HG02943 (cell line): ENCODE results near the gene HEXD.

ENCODE experiments used
- ATAC-seq: cut with Tn5 transposase; IDR thresholded peaks from one replicate; pipeline ENCODE4 v1.9.1; 2021; ENCODE audit warnings: mild to moderate bottlenecking, low read depth, moderate library complexity; ENCODE audit not compliant: unreplicated experiment

The HEXD gene

GRCh38 chr17:82438401-82439193, 20.4 kb downstream of the HEXD start:
- no peak for ATAC-seq

DNA sequence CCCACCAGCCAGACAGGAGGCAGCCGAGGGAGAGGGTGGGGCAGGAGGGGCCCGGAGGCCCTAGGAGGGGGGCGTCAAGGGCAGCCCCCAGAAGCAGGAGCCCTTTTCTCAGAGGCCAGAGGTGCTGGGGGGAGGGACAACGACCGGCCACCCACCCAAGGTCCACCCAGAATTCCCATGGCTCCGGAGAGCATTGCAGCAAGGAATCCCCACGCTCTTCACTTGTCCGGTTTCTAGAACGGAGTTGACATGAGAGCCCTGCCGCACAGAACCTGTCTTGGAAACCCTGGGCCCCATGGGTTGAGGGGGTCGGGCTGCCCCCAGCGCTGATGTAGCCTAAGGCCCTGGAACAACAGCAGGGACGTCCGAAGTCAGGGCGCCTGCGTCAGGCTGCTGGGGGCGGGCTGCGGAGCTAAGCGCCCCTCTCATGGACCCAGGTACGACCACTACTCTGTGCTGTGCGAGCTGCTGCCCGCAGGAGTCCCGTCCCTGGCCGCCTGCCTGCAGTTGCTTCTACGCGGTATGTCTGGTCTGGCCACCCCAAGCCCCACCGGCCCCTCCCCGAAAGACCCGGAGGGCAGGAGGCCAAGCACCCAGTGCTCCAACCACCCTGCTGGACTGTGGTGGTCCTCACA, 21.2 kb downstream of the HEXD start:
- no peak for ATAC-seq

DNA sequence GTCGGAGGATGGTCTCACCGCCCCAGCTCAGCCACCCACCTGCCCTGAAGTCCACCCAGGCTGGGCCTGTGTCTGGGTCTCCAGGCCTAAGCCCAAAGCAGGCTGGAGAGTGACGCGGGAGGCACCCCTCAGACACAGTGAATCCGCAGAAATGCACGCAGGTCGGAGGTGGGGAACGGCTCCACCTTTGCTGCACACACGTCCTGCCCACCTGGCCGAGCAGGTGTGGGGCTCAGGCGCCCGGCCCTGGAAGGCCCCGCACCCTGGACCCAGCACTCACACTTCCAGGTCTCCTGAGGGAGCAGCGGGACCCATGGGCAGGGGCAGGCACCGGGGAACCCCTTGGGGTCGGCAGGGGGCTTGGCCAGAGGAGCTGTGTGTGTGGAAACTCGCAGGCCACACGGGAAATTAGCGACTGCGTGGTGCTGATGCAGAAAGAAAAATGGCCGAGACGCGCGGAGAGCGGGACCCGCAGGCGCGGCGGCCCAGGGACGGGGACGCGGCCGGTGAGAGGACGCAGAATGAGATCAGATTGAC, 21.8 kb downstream of the HEXD start:
- ATAC-seq, result no peak

DNA sequence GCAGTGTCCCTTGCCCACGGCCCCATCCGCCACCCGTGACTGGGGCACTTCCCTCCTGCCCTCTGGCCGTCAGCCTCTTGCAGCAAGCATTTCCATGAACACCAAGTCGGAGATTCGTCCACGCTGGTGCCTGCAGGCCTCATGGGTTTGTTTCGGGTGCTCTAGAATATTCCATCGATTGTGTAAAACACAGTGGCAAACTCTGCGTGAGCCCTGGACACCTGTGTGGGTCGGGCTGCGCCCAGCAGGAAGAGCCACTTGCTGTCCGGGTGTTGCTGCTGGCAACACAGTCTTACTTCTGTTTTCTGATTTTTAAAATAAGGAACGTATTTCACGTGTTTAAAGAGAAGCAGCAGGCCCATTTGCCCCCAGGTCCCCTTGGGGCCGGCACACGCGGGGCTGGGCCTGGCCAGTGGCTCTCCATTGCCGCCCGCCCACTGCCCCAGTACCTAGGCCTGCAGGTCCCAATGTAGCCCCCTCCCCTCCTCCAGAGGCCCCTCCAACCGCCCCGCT, 22.4 kb downstream of the HEXD start:
- no peak for ATAC-seq

DNA sequence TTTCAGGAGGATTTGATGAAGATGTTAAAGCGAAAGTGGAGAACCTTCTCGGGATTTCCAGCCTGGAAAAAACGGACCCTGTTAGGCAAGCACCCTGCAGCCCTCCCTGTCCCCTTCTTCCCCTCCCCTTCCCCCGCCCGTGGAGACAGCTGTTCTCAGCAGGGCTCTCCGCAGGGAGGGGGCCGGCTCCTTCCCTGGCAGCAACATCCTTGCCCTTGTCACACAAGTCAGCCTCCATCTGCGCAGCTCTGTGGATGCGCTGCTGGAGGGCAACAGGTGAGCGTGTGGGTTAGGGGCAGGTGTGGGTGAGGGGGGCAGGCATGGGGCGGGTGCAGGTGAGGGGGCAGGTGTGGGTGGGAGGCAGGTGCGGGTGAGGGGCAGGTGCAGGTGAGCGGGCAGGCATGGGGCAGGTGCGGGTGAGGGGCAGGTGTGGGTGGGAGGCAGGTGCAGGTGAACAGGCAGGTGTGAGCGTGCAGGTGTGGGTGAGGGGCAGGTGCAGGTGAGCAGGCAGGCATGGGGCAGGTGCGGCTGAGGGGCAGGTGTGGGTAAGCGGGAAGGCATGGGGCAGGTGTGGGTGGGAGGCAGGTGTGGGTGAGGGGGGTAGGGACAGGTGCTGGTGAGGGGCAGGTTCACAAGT, 23.0 kb downstream of the HEXD start:
- no peak for ATAC-seq

DNA sequence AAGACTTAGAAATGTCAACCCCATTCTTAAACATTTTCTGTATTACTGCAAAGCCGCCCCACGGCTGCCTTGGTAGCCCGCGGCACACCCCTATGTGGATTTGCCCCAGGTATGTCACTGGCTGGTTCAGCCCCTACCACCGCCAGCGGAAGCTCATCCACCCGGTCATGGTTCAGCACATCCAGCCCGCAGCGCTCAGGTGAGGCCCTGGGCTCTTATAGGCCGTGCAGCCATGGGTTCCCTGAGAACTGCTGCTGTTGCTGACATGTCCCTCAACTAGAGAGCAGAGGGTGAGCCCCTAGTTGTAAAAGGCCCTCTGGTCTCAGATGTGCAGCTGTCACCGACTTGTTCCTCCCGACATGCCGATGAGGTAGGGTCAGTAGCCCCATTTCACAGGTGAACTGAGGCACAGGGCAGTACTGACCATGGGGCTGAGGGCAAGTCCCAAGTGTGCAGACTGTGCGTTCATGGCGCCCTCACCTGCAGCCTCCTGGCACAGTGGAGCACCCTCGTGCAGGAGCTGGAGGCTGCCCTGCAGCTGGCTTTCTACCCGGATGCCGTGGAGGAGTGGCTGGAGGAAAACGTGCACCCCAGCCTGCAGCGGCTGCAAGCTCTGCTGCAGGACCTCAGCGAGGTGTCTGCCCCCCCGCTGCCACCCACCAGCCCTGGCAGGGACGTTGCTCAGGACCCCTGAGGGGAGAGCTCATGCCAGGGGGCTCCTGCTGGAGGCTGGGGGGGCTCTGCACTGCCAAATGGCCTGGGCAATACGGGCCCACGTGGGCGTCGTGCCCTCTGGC, 23.7 kb downstream of the HEXD start:
- no peak for ATAC-seq

DNA sequence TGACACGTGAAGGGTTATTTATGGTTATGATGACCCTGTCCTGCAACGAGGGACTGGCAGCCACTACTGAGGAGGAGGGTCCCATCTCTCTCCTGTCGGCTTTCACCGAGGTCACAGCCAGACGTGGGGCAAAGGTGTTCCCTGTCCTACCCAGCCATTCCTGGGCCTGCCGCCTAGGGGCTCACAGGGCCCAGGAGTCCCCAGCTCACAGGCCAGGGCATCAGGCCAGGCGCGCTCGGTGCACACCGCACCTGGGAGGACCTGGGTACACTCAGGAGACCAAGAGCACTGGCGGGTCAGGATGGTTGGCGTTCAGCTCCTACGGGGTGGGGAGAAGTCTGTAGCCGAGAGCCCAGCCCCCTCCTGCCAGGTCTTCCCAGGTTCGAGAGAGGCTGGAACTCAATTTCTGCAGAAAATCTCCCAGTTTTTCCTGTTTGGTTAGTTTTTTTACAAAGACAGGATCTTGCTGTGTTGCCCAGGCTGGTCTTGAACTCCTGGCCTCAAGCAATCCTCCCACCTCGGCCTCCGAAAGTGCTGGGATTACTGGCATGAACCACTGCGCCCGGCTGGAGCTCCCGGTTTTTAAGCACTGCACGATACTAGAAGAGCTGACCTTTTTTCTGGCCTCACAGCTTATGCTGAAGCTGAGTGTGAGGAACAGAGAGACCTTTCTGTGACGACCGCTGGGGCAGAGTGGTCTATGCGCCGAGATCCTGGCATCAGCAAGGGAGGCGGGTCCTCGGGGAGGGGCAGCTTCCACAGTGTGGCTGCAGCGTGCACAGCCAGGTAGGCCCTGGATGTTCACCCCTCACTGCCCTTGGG, 24.7 kb downstream of the HEXD start:
- ATAC-seq, result no peak

- no peak for ATAC-seq
Observed at GRCh38 chr17:82443465-82444283, 25.5 kb downstream of the HEXD start.

GRCh38 chr17:82444284-82444893, 26.2 kb downstream of the HEXD start:
- ATAC-seq, result no peak

GRCh38 chr17:82444941-82445521, 26.9 kb downstream of the HEXD start:
- no peak for ATAC-seq

- ATAC-seq, result no peak
Observed at GRCh38 chr17:82445542-82445941, 27.4 kb downstream of the HEXD start.

DNA sequence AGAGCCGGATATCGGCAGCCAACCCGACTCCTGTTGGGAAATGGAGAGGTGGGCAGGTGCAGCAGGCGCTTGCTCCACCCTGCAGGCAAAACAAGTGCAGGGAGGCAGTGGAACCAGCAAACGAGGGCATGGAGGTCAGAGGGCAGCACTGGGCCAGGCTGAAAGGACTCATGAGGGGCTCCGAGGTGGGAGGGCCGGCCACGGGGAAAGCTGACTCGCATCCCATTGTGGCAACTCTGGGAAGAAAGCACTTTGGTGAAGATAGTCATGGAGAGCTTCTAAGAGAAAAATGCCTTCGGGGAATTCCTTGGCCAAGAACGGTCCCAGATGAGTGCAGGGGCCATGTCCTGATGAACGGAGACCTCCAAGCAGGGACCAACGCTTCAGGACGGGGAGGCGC, 28.0 kb downstream of the HEXD start:
- ATAC-seq, result no peak

DNA sequence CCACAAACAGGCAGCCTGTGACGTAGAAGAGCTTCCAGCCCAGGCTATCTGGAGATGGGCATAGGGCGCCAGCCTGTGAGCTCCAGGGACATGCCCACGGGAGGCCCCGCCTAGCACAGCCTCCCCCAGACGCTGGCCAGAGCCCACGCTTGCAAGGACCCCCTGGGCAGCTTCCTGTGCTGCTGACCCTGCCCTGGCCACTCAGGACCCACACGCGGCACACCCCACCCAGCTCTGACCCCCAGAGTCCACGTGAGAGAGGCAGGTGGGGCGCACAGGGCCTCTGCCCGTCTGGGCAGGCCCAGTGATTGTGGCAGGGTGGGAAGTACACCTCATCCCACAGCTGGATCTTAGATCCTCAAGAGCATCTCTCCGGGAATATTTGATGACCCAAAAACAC, 28.5 kb downstream of the HEXD start:
- no peak for ATAC-seq

- no peak for ATAC-seq
Observed at GRCh38 chr17:82447876-82448275, 29.7 kb downstream of the HEXD start.

GRCh38 chr17:82449131-82449882, 31.2 kb downstream of the HEXD start:
- ATAC-seq, result peak; percentile 63

DNA sequence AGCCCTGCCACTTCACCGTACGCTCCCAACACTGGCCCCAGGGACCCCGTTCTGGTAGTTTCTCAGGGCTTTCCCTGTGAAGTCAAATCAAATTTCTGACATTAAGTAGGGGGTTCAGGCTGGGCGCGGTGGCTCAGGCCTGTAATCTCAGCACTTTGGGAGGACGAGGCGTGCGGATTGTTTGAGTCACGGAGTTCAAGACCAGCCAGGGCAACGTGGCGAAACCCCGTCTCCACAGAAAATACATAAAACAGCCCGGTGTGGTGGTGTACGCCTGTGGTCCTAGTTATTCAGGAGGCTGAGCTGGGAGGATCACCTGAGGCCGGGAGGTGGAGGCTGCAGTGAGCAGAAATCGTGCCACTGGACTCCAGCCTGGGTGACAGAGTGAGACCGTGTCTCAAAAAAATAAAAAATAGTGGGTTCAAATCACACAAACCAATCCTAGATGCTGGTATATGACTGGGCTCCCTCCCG, 31.8 kb downstream of the HEXD start:
- ATAC-seq, result no peak
